HAP-1 (cell line): Measurements from ENCODE around the gene MYO5A.

Source experiments
- DNase-seq, 2 experiments: peaks; one replicate each; pipeline ENCODE4 v3.0.0-alpha.2; 2016 to 2020; ENCODE audit warnings: low spot score in 2 of 2
- H3K27me3 ChIP-seq: fragments of 250-450 bp; sonication (Bioruptor Pico); 2 replicates; pipeline ENCODE4 v1.5.1; 2020; ENCODE audit warnings: low read depth, mild to moderate bottlenecking, moderate library complexity
- H3K36me3 ChIP-seq: fragments of 250-450 bp; sonication (Bioruptor Pico); replicated peaks from 2 replicates; pipeline ENCODE4 v1.5.1; 2020; ENCODE audit warnings: mild to moderate bottlenecking
- H3K4me1 ChIP-seq: fragments of 250-450 bp; sonication (Bioruptor Pico); 2 replicates; pipeline ENCODE4 v1.5.1; 2020; ENCODE audit warnings: mild to moderate bottlenecking
- H3K4me3 ChIP-seq: fragments of 250-450 bp; sonication (Bioruptor Pico); 2 replicates; pipeline ENCODE4 v1.5.1; 2020; ENCODE audit warnings: mild to moderate bottlenecking, moderate library complexity
- H3K9me3 ChIP-seq: fragments of 250-450 bp; sonication (Bioruptor Pico); 2 replicates; pipeline ENCODE4 v1.5.1; 2020; ENCODE audit warnings: mild to moderate bottlenecking, moderate library complexity
- in situ Hi-C: fragments of 300-500 bp; cut with MboI; formaldehyde crosslinking; loops from 3 replicates; pipeline ENCODE4 v1.14.3; 2020; ENCODE audit warnings: low sequenced_read_pairs, inconsistent platforms, mixed read lengths

Gene MYO5A

GRCh38 chr15:52317022-52317421 lies 211.7 kb downstream of the MYO5A start:
- no peaks in the 10 kb centered on the region for H3K9me3 ChIP-seq
- H3K36me3 ChIP-seq = peaks cover 32% of the 10 kb centered on the region
- H3K4me1 ChIP-seq = no peaks in the 10 kb centered on the region
- in situ Hi-C loops = no loop called here
- no peak overlapping the region for H3K4me3 ChIP-seq
- H3K27me3 ChIP-seq = no peaks in the 10 kb centered on the region
- no peak for DNase-seq

- in situ Hi-C loops = no loop called here
- H3K27me3 ChIP-seq = no peaks in the 10 kb centered on the region
- DNase-seq = no peak
Observed at GRCh38 chr15:52309154-52309548, 219.5 kb downstream of the MYO5A start.

GRCh38 chr15:52308446-52309153 lies 220.1 kb downstream of the MYO5A start:
- no peaks in the 10 kb centered on the region for H3K27me3 ChIP-seq
- H3K9me3 ChIP-seq = no peaks in the 10 kb centered on the region
- in situ Hi-C loops = no loop called here
- no peak for DNase-seq
- no peaks in the 10 kb centered on the region for H3K4me1 ChIP-seq
- H3K36me3 ChIP-seq = no peaks in the 10 kb centered on the region; the same call in 1 of the 2 replicates
- no peak overlapping the region for H3K4me3 ChIP-seq

More at GRCh38 chr15:52309154-52309548, 219.5 kb downstream of the MYO5A start:
- Histone ChIP-seq H3K4me3 (no peak overlapping the region), H3K36me3 (no peaks in the 10 kb centered on the region; the same call in 1 of the 2 replicates), H3K9me3 (no peaks in the 10 kb centered on the region), H3K4me1 (no peaks in the 10 kb centered on the region)

GRCh38 chr15:52307847-52308246 lies 220.8 kb downstream of the MYO5A start:
- no peak overlapping the region for H3K4me3 ChIP-seq
- H3K9me3 ChIP-seq = no peaks in the 10 kb centered on the region
- H3K27me3 ChIP-seq = no peaks in the 10 kb centered on the region
- in situ Hi-C loops = no loop called here
- H3K36me3 ChIP-seq = no peaks in the 10 kb centered on the region; the same call in 1 of the 2 replicates
- no peak for DNase-seq
- H3K4me1 ChIP-seq = no peaks in the 10 kb centered on the region

- H3K9me3 ChIP-seq = no peaks in the 10 kb centered on the region
- H3K4me3 ChIP-seq = no peak overlapping the region
- DNase-seq = no peak
- in situ Hi-C loops = no loop called here
- no peaks in the 10 kb centered on the region for H3K27me3 ChIP-seq
- H3K4me1 ChIP-seq = no peaks in the 10 kb centered on the region
- no peaks in the 10 kb centered on the region for H3K36me3 ChIP-seq
Observed at GRCh38 chr15:52306270-52306669, 222.4 kb downstream of the MYO5A start.

GRCh38 chr15:52303093-52303772 lies 225.4 kb downstream of the MYO5A start:
- in situ Hi-C loops = no loop called here
- H3K27me3 ChIP-seq = no peaks in the 10 kb centered on the region
- DNase-seq = peak in 1 of 2 experiments; percentile 26
- no peaks in the 10 kb centered on the region for H3K9me3 ChIP-seq
- no peaks in the 10 kb centered on the region; the same call in none of the 2 replicates for H3K4me1 ChIP-seq
- no peaks in the 10 kb centered on the region for H3K36me3 ChIP-seq
- no peak overlapping the region for H3K4me3 ChIP-seq

- no peak for DNase-seq
- Histone ChIP-seq H3K36me3 (no peaks in the 10 kb centered on the region), H3K9me3 (no peaks in the 10 kb centered on the region), H3K27me3 (no peaks in the 10 kb centered on the region), H3K4me3 (no peak overlapping the region), H3K4me1 (no peaks in the 10 kb centered on the region; the same call in none of the 2 replicates)
- in situ Hi-C loops = no loop called here
Observed at GRCh38 chr15:52301265-52301847, 227.3 kb downstream of the MYO5A start.

GRCh38 chr15:52295421-52296001 lies 233.2 kb downstream of the MYO5A start, which contains the start of gene MYO5C:
TSS of gene MYO5C (minus strand) at chr15:52295804. CDS start at chr15:52295636, 168 bp downstream.
- in situ Hi-C loops = no loop called here
- DNase-seq = peak; percentile 51 to 85
- no peaks in the 10 kb centered on the region for H3K9me3 ChIP-seq
- H3K4me1 ChIP-seq = peaks cover 3% of the 10 kb centered on the region; the same call in 1 of the 2 replicates
- H3K4me3 ChIP-seq = peak within 1 kb of the TSS; percentile 35
- H3K36me3 ChIP-seq = no peaks in the 10 kb centered on the region
- H3K27me3 ChIP-seq = no peaks in the 10 kb centered on the region

- Histone ChIP-seq H3K9me3 (no peaks in the 10 kb centered on the region), H3K27me3 (no peaks in the 10 kb centered on the region), H3K36me3 (no peaks in the 10 kb centered on the region), H3K4me1 (peaks cover 3% of the 10 kb centered on the region; the same call in 1 of the 2 replicates), H3K4me3 (peak overlapping the region; percentile 35)
- in situ Hi-C loops = no loop called here
- DNase-seq = no peak
Observed at GRCh38 chr15:52294881-52295420, 233.7 kb downstream of the MYO5A start.

- Histone ChIP-seq H3K4me1 (peaks cover 3% of the 10 kb centered on the region; the same call in 1 of the 2 replicates), H3K9me3 (no peaks in the 10 kb centered on the region), H3K4me3 (no peak overlapping the region), H3K36me3 (no peaks in the 10 kb centered on the region), H3K27me3 (no peaks in the 10 kb centered on the region)
- in situ Hi-C loops = no loop called here
- no peak for DNase-seq
Observed at GRCh38 chr15:52292780-52293392, 235.8 kb downstream of the MYO5A start.

- peaks cover 3% of the 10 kb centered on the region; the same call in 1 of the 2 replicates for H3K4me1 ChIP-seq
- H3K4me3 ChIP-seq = no peak overlapping the region
- no peaks in the 10 kb centered on the region for H3K27me3 ChIP-seq
- no peak for DNase-seq
- H3K36me3 ChIP-seq = no peaks in the 10 kb centered on the region
- H3K9me3 ChIP-seq = no peaks in the 10 kb centered on the region
- in situ Hi-C loops = no loop called here
Observed at GRCh38 chr15:52291204-52291603, 237.5 kb downstream of the MYO5A start.

- Histone ChIP-seq H3K4me3 (no peak overlapping the region), H3K36me3 (no peaks in the 10 kb centered on the region), H3K4me1 (no peaks in the 10 kb centered on the region; the same call in 1 of the 2 replicates), H3K27me3 (no peaks in the 10 kb centered on the region), H3K9me3 (no peaks in the 10 kb centered on the region)
- in situ Hi-C loops = no loop called here
- no peak for DNase-seq
Observed at GRCh38 chr15:52290800-52291199, 237.9 kb downstream of the MYO5A start.

- DNase-seq = no peak
- Histone ChIP-seq H3K4me3 (no peak overlapping the region), H3K4me1 (no peaks in the 10 kb centered on the region; the same call in 1 of the 2 replicates), H3K27me3 (no peaks in the 10 kb centered on the region), H3K9me3 (no peaks in the 10 kb centered on the region), H3K36me3 (no peaks in the 10 kb centered on the region)
- in situ Hi-C loops = no loop called here
Observed at GRCh38 chr15:52290329-52290728, 238.4 kb downstream of the MYO5A start.
